HCT116 (cell line): ENCODE results near the gene AMZ2. TPM values are rescaled to one million over a fixed set of nuclear protein-coding genes. Genes with fewer than 3 reads are reported as not detected.
A peak's percentile ranks its signal among the peaks of the same experiment; 100 is the strongest.

ENCODE experiments used
- ATAC-seq: fragments of 200-7000 bp; cut with Tn5 transposase; 2 replicates; pipeline ENCODE4 v1.9.1; 2020; ENCODE audit warnings: mild to moderate bottlenecking, moderate library complexity
- BruUV-seq: library from RNA; stranded (reverse); fragments of 400-500 nt; replicated peaks from 2 replicates; lab custom pipeline; 2021; lab: Mats Ljungman, UMichigan
- CTCF ChIA-PET: fragments of 300-600 bp; sonication (Branson Sonifier 250); formaldehyde crosslinking; loops from one replicate; lab custom pipeline; 2021; ENCODE audit warnings: antibody characterized with exemption; lab: Charles Lee
- POLR2A ChIA-PET: fragments of 300-600, 350-600 bp; sonication (Branson Sonifier 250); formaldehyde crosslinking; loops from one replicate; lab custom pipeline; 2021; ENCODE audit warnings: antibody characterized with exemption; lab: Charles Lee
- RAD21 ChIA-PET, 2 experiments: fragments of 300-600 bp; sonication (Branson Sonifier 250); formaldehyde crosslinking; loops; one replicate each; lab custom pipeline; 2023; ENCODE audit warnings: low total read pairs in 2 of 2; ENCODE audit not compliant: uncharacterized antibody in 2 of 2, unreplicated experiment in 2 of 2, low non-redundant PET in 1 of 2; lab: Charles Lee
- DNase-seq: peaks from one replicate; pipeline ENCODE4 v3.0.0-alpha.2; 2010; ENCODE audit warnings: low read depth, low spot score
- H2AFZ ChIP-seq: fragments of 200-600 bp; shearing (Covaris generic), sonication (generic); 2 replicates; pipeline ENCODE4 v1.6.1; 2017; ENCODE audit warnings: low read depth, mixed run types, mixed read lengths, antibody characterized with exemption, low read length; ENCODE audit not compliant: poor library complexity, severe bottlenecking
- H3K27ac ChIP-seq: 2 replicates; pipeline ENCODE4 v1.5.1; 2012; ENCODE audit warnings: low read depth, low read length
- H3K27me3 ChIP-seq: fragments of 200-600 bp; sonication (generic); 2 replicates; pipeline ENCODE4 v1.6.1; 2016; ENCODE audit warnings: mixed run types, low read length, mixed read lengths; ENCODE audit not compliant: insufficient read depth
- H3K36me3 ChIP-seq, 2 experiments: fragments of 200-500 bp in 1 of 2; fragments of 200-600 bp in 1 of 2; sonication (Bioruptor generic) in 1 of 2; sonication (generic) in 1 of 2; 2 replicates each; pipeline versions ENCODE4 v1.5.1 to v1.6.1; 2014 to 2016; ENCODE audit warnings: low read length in 2 of 2, inconsistent platforms in 1 of 2, mixed read lengths in 1 of 2, mixed run types in 1 of 2; ENCODE audit not compliant: insufficient read depth in 2 of 2, control insufficient read depth in 1 of 2
- H3K4me1 ChIP-seq, 2 experiments: fragments of 200-600 bp in 1 of 2; sonication (generic) in 1 of 2; 2 replicates each; pipeline versions ENCODE4 v1.5.1 to v1.6.1; 2012 to 2017; ENCODE audit warnings: low read length in 2 of 2, inconsistent platforms in 1 of 2, mild to moderate bottlenecking in 1 of 2, mixed read lengths in 1 of 2, mixed run types in 1 of 2, moderate library complexity in 1 of 2; ENCODE audit not compliant: insufficient read depth in 2 of 2, control insufficient read depth in 1 of 2
- H3K4me2 ChIP-seq: fragments of 200-600 bp; sonication (generic); 2 replicates; pipeline ENCODE4 v1.6.1; 2017; ENCODE audit warnings: mixed run types, low read length, mixed read lengths
- H3K4me3 ChIP-seq, 2 experiments: fragments of 200-600 bp in 1 of 2; sonication (generic) in 1 of 2; replicated peaks in 1 of 2; 2 replicates each; pipeline ENCODE4 v1.5.1; 2011 to 2016; ENCODE audit warnings: low read length in 2 of 2, control low read depth in 1 of 2, low read depth in 1 of 2, mild to moderate bottlenecking in 1 of 2, mixed read lengths in 1 of 2, mixed run types in 1 of 2
- H3K79me2 ChIP-seq: fragments of 200-600 bp; sonication (generic); 2 replicates; pipeline ENCODE4 v1.6.1; 2017; ENCODE audit warnings: mild to moderate bottlenecking, mixed run types, low read length, moderate library complexity, mixed read lengths; ENCODE audit not compliant: insufficient read depth
- H3K9ac ChIP-seq: fragments of 200-600 bp; sonication (generic); 2 replicates; pipeline ENCODE4 v1.6.1; 2016; ENCODE audit warnings: low read length, mixed read lengths
- H3K9me2 ChIP-seq: fragments of 200-600 bp; sonication (generic), shearing (Covaris generic); 2 replicates; pipeline ENCODE4 v1.6.1; 2017; ENCODE audit warnings: mixed run types, mild to moderate bottlenecking, moderate library complexity; ENCODE audit not compliant: insufficient read depth
- H3K9me3 ChIP-seq, 2 experiments: fragments of 200-500 bp in 1 of 2; fragments of 200-600 bp in 1 of 2; sonication (Bioruptor generic) in 1 of 2; sonication (generic) in 1 of 2; 2 replicates each; pipeline ENCODE4 v1.6.1; 2014 to 2017; ENCODE audit warnings: low read length in 2 of 2, mixed read lengths in 2 of 2, inconsistent platforms in 1 of 2, low read depth in 1 of 2, mild to moderate bottlenecking in 1 of 2, mixed run types in 1 of 2, moderate library complexity in 1 of 2; ENCODE audit not compliant: control insufficient read depth in 1 of 2, insufficient read depth in 1 of 2
- H4K20me1 ChIP-seq: fragments of 200-600 bp; sonication (generic), shearing (Covaris generic); 2 replicates; pipeline ENCODE4 v1.6.1; 2017; ENCODE audit warnings: mixed run types, mild to moderate bottlenecking, moderate library complexity; ENCODE audit not compliant: insufficient read depth
- CBX3 ChIP-seq: IDR thresholded peaks from 2 replicates; pipeline ENCODE4 v1.6.1; 2012; ENCODE audit warnings: low read depth
- CEBPB ChIP-seq: IDR thresholded peaks from 2 replicates; pipeline ENCODE4 v1.6.1; 2012; ENCODE audit warnings: low read depth
- EGR1 ChIP-seq: IDR thresholded peaks from 2 replicates; pipeline ENCODE4 v1.6.1; 2012; ENCODE audit warnings: low read depth
- EZH2 ChIP-seq: fragments of 200-600 bp; sonication (generic); IDR thresholded peaks from 2 replicates; pipeline ENCODE4 v1.6.1; 2017; ENCODE audit warnings: antibody characterized with exemption, mixed run types
- FOSL1 ChIP-seq: IDR thresholded peaks from 2 replicates; pipeline ENCODE4 v1.6.1; 2012; ENCODE audit warnings: low read depth
- JUND ChIP-seq: IDR thresholded peaks from 2 replicates; pipeline ENCODE4 v1.6.1; 2012
- POLR2A ChIP-seq: IDR thresholded peaks from 2 replicates; pipeline ENCODE4 v1.7.0; 2011; ENCODE audit warnings: borderline replicate concordance; ENCODE audit not compliant: insufficient read depth, insufficient read length; ENCODE audit errors: extremely low read depth
- RAD21 ChIP-seq: IDR thresholded peaks from 2 replicates; pipeline ENCODE4 v1.6.1; 2012; ENCODE audit warnings: low read depth, mild to moderate bottlenecking
- REST ChIP-seq: IDR thresholded peaks from 2 replicates; pipeline ENCODE4 v1.6.1; 2012; ENCODE audit warnings: low read depth
- SRF ChIP-seq: IDR thresholded peaks from 2 replicates; pipeline ENCODE4 v1.6.1; 2012; ENCODE audit warnings: low read depth
- TCF7L2 ChIP-seq: IDR thresholded peaks from 2 replicates; pipeline ENCODE4 v1.7.0; 2011; ENCODE audit warnings: borderline replicate concordance, inconsistent platforms; ENCODE audit not compliant: insufficient read depth, insufficient read length; ENCODE audit errors: extremely low read depth
- ZFX ChIP-seq: fragments of 450-650 bp; IDR thresholded peaks from 2 replicates; pipeline ENCODE4 v1.6.1; 2017
- ZNF274 ChIP-seq: fragments of 200-500 bp; sonication (Bioruptor generic); IDR thresholded peaks from 2 replicates; pipeline ENCODE4 v1.6.1; 2014; ENCODE audit warnings: mild to moderate bottlenecking, low read depth, low read length, inconsistent platforms
- intact Hi-C: fragments of 100-400 bp; cut with micrococcal nuclease; formaldehyde crosslinking; loops from 2 replicates; pipeline ENCODE4 v1.10.0; 2022
- total RNA-seq: library from RNA; stranded (reverse); gene quantifications from one replicate; pipeline ENCODE4 v1.2.1, GENCODE V29; 2021; ENCODE audit not compliant: unreplicated experiment
- TF ChIP-seq, protein P1 (sequence below): IDR thresholded peaks from 2 replicates; pipeline ENCODE4 v1.6.1; 2012
- TF ChIP-seq, protein P2 (sequence below): IDR thresholded peaks from 2 replicates; pipeline ENCODE4 v1.6.1; 2011; ENCODE audit warnings: mild to moderate bottlenecking, low read length, moderate library complexity; ENCODE audit not compliant: insufficient replicate concordance; ENCODE audit errors: extremely low read depth

Gene AMZ2
- total RNA-seq, 1 experiment from 2014 or later: 131 TPM

DNA sequence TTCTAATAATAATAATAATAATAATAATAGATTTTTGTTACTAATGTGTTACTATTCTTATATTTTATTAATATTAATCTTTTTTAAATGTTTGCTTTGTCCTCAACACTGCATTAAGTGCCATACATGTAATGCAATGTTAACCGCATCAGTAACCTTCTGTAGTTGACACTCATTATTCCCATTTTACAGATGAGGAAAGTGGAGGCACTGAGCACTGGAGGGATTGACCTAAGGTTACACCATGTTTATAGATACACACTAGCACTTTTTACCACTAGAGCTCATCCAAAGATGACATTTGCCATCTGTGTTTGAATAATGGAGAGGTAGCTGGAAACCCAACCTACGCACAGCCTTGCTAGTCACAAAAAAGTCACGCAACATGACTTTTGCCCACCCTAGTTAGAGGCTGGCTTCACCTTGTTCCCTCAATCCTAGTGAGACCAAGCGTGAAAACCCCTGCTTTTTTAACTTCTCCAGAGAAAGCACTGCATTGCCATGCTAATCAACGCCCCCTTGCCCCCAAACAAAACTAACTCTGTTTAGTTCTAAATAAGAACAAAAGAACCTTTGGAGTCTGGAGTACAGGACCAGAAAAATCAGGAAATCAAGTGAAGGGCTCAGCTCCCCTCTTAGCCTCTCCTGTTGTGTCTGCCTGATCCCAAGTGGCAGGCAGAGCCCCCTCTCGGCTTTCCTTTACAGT is 45.8 kb downstream of the AMZ2 start:
- no TSS peak for BruUV-seq
- H3K79me2 ChIP-seq: 0 out of 2 replicates have a peak, but pooled peaks cover 12% of the 10 kb centered on the region
- CTCF ChIA-PET: no interaction called here
- H3K9ac ChIP-seq: no peak overlapping the region
- intact Hi-C loops: loop anchor here (2.0 kb wide), 1 partner anchor 87 kb away; no protein-coding TSS in a partner anchor
- H3K4me2 ChIP-seq: peak overlapping the region; percentile 96; the same call in 1 of the 2 replicates
- H2AFZ ChIP-seq: no peak overlapping the region
- H3K9me3 ChIP-seq: no peaks in the 10 kb centered on the region
- no peak overlapping the region; the same call in 1 of the 2 replicates for H3K27ac ChIP-seq
- RAD21 ChIA-PET: no interaction called here
- POLR2A ChIA-PET: interaction anchor here (1.1 kb wide), 1 partner anchor 90 kb away, joined by 4 read pairs; no protein-coding TSS in a partner anchor
- H4K20me1 ChIP-seq: no peaks in the 10 kb centered on the region
- DNase-seq (no peak), ATAC-seq (no peak)
- H3K4me3 ChIP-seq: no peak overlapping the region
- no peaks in the 10 kb centered on the region for H3K27me3 ChIP-seq
- H3K9me2 ChIP-seq: no peaks in the 10 kb centered on the region
- TF ChIP-seq ZFX: no peak
- no peak for TF ChIP-seq CBX3
- TF ChIP-seq SRF: no peak
- no peaks in the 10 kb centered on the region for H3K36me3 ChIP-seq
- H3K4me1 ChIP-seq: peaks cover 44 to 65% of the 10 kb centered on the region in 2 experiments

DNA sequence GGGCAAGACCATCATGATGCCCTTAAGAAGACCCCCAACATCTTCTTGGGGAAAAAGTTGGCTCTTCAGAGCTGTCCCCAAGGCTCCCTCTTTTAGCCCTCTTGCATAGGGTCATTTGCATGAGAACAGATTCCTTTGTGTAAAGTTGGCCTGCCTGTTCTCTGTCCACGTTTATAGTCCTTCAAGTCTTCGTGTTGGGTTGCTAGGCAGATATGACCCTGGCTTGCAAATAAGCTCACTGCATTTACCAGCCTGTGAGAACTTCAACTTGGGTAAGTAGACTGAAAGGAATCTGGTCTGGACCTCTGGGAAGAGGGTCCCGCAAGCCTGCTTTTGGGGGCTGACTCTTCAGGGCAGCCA is 46.3 kb downstream of the AMZ2 start:
- Histone ChIP-seq H3K4me1 (peaks cover 39 to 60% of the 10 kb centered on the region in 2 experiments), H3K79me2 (0 out of 2 replicates have a peak, but pooled peaks cover 12% of the 10 kb centered on the region), H3K9ac (no peak overlapping the region), H3K27ac (no peak overlapping the region; the same call in 1 of the 2 replicates), H2AFZ (no peak overlapping the region), H3K4me2 (no peak overlapping the region), H4K20me1 (no peaks in the 10 kb centered on the region), H3K4me3 (no peak overlapping the region), H3K27me3 (no peaks in the 10 kb centered on the region), H3K9me3 (no peaks in the 10 kb centered on the region), H3K36me3 (no peaks in the 10 kb centered on the region), H3K9me2 (no peaks in the 10 kb centered on the region)
- POLR2A ChIA-PET: interaction anchor here (1.1 kb wide), 1 partner anchor 89 kb away, joined by 4 read pairs; no protein-coding TSS in a partner anchor
- RAD21 ChIA-PET: no interaction called here
- no TSS peak for BruUV-seq
- intact Hi-C loops: no loop called here
- CTCF ChIA-PET: no interaction called here
- ATAC-seq: no peak
- no peak for DNase-seq
- TF ChIP-seq CBX3: no peak
- no peak for TF ChIP-seq EGR1
- no peak for TF ChIP-seq TCF7L2
- no peak for TF ChIP-seq POLR2A
- TF ChIP-seq, protein P1, sequence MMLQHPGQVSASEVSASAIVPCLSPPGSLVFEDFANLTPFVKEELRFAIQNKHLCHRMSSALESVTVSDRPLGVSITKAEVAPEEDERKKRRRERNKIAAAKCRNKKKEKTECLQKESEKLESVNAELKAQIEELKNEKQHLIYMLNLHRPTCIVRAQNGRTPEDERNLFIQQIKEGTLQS: no peak
- TF ChIP-seq CEBPB: no peak
- no peak for TF ChIP-seq FOSL1
- TF ChIP-seq JUND: no peak
- no peak for TF ChIP-seq RAD21
- TF ChIP-seq, protein P2, sequence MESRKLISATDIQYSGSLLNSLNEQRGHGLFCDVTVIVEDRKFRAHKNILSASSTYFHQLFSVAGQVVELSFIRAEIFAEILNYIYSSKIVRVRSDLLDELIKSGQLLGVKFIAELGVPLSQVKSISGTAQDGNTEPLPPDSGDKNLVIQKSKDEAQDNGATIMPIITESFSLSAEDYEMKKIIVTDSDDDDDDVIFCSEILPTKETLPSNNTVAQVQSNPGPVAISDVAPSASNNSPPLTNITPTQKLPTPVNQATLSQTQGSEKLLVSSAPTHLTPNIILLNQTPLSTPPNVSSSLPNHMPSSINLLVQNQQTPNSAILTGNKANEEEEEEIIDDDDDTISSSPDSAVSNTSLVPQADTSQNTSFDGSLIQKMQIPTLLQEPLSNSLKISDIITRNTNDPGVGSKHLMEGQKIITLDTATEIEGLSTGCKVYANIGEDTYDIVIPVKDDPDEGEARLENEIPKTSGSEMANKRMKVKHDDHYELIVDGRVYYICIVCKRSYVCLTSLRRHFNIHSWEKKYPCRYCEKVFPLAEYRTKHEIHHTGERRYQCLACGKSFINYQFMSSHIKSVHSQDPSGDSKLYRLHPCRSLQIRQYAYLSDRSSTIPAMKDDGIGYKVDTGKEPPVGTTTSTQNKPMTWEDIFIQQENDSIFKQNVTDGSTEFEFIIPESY: no peak
- TF ChIP-seq ZNF274: no peak
- no peak for TF ChIP-seq ZFX
- no peak for TF ChIP-seq EZH2
- TF ChIP-seq REST: no peak
